Skin epidermis (tissue), 12 donors: Measurements from ENCODE around the gene TNFRSF25.
A peak's percentile ranks its signal among the peaks of the same experiment; 100 is the strongest.
"Not testable (repeated sequence)": the region's sequence is repeated elsewhere in the genome, so short reads cannot be mapped to it uniquely, and the experiment has no call there.

Experiments
- H3K27ac ChIP-seq, 21 experiments: fragments of 200-600 bp; sonication (generic) in 11 of 21; one replicate each; pipeline ENCODE4 v1.5.0; 2020; ENCODE audit warnings: mild to moderate bottlenecking in 3 of 21, inconsistent platforms in 2 of 21, moderate library complexity in 2 of 21
- H3K4me3 ChIP-seq, 7 experiments: fragments of 200-600 bp; sonication (generic) in 2 of 7; one replicate each; pipeline ENCODE4 v1.5.0; 2020; ENCODE audit warnings: inconsistent platforms in 2 of 7, mild to moderate bottlenecking in 2 of 7, moderate library complexity in 1 of 7

The TNFRSF25 gene

DNA sequence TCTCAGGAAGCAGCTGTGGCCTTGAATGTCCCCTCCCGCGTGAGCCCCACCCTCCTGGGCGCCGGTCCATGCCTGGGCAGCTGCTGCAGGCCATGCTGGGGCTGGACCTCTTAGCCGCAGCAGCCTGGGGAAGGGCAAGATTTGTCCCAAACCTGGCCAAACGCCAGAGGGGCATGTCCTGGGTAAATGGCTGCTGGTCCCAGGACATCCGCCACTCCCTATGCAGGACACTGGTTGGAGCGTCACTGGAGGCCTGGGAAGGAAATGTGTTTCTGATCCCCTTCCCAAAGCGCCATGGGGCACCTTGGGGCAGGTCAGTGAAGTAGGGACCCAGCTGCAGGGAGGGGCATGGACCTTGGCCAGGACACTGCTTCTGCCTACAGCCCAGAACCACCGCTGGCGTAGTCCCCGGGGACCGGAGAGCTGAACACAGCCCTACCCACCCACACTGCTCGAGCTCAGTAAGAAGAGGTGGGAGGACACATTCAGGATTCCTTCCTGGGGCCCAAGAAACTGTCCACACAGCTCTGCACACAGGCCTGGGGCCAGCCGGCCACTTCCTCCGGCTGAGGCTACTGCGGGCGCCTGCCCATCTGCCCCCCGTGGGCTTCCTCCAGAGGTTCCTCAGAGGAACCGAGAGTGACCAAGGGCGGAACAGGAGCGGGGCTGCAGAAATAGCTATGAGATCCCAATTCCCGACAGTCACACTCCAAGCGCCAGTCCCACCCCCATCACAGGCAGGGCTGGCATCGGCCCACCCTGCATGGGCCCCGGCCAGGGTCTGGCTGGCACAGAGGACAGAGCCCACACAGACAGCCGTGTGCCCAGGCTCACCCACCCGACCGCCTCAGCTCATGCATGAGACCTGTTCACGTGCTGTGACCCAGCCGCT lies 36.3 kb upstream of the TNFRSF25 start:
- Histone ChIP-seq H3K27ac (peak overlapping the region in 1 of 21 experiments; percentile 28), H3K4me3 (no peak overlapping the region)

DNA sequence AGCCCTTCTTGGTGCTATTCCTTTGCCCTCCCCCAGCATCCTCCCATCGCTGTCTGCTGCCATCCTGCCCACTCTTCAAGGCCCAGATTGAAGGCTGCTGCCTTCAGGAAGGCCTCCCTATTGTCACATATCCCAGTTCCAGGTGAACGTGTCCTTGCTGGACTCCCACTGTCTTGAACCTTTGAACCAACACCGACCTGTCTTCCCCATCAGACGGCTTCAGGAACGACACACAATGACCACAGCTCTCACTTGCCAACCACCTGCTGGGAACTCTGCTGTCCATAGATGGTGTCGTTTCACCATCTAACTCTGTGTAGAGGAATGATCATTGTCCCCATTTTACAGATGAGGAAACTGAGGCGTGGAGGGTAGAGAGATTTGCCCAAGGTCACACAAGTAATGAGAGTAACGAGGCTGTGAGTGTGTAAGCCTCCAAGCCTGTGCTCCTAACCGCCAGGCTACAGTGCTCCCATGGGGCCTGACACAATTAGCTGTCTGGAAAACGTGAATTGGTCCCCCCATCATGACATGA lies 35.4 kb upstream of the TNFRSF25 start:
- Histone ChIP-seq H3K4me3 (no peak overlapping the region), H3K27ac (peak overlapping the region in 1 of 21 experiments; percentile 19)

DNA sequence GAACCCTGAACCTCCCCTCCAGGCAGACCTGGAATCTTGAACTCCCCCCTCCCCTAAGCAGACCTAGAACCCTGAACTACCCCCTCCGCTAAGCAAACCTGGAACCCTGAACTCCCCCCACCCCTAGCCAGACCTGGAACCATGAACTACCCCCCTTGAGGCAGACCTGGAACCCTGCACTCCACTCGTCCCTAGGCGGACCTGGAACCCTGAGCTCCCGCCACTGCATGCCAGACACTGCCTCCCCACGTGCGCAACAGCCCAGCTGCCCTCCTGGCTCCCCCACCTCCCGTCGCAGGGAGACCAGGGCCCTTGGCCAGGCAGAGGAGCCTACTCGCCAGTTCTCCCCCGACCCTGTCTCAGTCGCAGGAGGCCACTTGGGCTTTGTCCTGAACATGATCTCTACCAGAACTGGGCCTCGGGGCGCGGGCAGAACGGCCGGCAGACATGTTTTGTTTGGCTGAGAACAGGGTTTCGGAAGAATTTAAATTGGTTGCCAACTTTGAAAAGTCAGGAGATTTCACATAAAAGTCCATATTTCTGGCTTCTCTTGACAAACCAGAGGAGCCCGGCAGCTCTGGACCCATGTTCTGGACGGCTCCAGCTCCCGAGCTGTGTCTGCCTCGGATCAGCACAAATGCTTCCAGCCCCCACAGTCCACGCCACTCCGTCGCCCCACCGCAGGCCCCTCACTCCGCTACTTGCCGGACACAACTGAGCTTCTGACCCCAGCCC lies 34.7 kb upstream of the TNFRSF25 start:
- peak overlapping the region in 2 of 21 experiments; percentile 19 to 29 for H3K27ac ChIP-seq
- no peak overlapping the region for H3K4me3 ChIP-seq

GRCh38 chr1:6499296-6499695 lies 33.3 kb upstream of the TNFRSF25 start:
- peak overlapping the region in 6 of 21 experiments; percentile 5 to 42 (median 32) for H3K27ac ChIP-seq
- no peak overlapping the region for H3K4me3 ChIP-seq

DNA sequence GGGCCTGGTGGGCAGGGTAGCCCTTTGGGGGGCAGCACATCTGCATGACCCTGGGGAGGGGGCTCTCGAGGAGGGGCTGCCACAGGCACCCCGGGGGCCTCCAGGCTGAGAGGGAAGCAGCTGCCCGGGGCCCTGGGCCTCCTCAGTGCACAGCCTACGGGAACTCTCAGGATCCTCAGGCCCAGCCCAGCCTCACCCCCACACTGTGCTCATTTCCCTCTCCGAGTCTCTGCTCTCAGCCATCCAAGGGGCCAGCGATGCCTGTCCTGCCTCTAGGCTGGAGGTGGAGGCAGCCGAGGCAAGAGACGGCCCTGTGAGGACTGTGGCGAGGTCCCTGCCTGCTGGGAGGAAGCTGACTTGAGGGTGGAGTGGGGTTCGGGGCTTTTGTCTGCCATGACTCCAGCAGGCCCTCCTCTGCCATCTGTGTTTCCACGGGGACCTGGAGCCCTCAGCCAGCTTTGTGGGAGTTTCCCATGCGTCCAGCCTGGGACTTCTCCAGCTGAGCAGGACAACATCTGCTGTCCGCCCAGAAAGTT lies 32.7 kb upstream of the TNFRSF25 start:
- H3K27ac ChIP-seq: peak overlapping the region in 7 of 21 experiments; percentile 4 to 66 (median 30)
- no peak overlapping the region for H3K4me3 ChIP-seq

DNA sequence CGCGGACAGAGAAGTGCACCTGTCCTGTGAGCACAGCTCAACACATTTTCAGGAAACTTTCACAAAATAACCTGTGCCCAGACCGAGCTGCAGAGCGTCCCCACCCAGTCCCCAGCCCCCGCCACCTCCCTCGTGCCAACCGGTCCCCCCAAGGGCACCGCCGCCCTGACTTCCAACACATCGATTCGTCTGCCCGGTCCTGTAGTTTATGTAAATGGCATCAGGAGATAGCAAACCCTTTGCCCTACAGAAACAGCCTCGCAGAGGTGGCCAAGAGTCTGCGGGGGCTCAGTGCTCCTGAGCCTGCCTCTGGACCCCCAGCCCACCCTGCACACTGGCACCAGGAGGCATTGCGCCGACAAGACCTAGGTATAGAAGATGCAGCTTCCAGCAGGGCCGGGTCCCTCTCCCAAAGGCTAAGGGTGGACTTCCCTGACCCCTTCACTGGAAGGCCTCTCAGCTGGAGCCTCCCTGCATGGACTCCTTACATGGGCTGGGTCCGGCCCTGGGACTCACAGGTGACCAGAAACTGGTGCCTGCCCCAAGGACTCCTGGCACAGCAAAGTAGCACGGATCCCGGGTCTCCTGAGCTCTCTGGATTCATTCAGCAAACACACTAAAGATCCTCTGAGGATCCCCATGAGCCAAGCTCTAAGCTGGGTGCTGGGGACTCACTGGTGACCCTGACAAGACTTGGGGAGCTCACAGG lies 32.0 kb upstream of the TNFRSF25 start:
- Histone ChIP-seq H3K27ac (peak overlapping the region in 9 of 21 experiments; percentile 4 to 67 (median 39)), H3K4me3 (peak overlapping the region; percentile 42 to 58 (median 45))

DNA sequence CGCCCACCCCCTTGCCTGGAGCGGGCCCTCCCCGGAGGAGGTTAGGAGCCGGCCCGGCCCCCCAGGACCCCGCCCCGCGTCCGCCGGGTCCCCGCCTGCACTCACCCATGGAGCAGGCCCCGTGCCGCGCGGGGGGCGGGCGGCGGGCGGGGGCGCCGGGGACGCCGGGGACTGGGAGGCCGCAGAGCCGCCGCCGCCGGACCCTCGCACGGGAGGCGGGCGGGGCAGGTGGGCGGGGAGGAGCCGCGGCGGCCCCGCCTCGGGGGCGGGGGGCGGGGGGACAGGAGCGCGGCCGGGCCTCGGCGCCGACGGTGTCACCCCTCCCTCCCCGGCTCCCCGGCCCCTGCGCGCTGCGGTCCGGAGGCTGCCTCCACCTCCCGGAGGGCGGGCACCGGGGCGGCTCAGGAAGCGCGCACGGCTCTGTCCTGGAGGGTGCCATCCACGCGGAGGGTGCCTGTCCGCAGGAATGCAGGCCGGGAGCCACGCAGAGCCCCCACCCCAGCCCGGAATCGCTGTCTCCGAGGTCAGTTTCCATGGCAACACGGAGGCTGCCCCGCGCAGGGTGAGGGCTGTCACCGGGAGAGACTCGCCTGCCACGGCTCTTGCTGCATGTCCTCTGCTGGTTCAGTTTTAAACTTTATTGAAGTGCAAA lies 31.4 kb upstream of the TNFRSF25 start:
- peak overlapping the region; percentile 42 to 58 (median 45) for H3K4me3 ChIP-seq
- peak overlapping the region in 15 of 21 experiments; percentile 9 to 75 (median 57) for H3K27ac ChIP-seq

- H3K27ac ChIP-seq: peak overlapping the region in 15 of 21 experiments; percentile 9 to 75 (median 57)
These were observed 30.9 kb upstream of the TNFRSF25 start for GRCh38 chr1:6496890-6497214.

GRCh38 chr1:6496365-6496721 lies 30.4 kb upstream of the TNFRSF25 start:
- Histone ChIP-seq H3K27ac (peak overlapping the region in 8 of 21 experiments; percentile 7 to 67 (median 42)), H3K4me3 (peak overlapping the region; percentile 36 to 58 (median 45))

More at GRCh38 chr1:6496890-6497214, 30.9 kb upstream of the TNFRSF25 start:
- peak overlapping the region; percentile 36 to 58 (median 45) for H3K4me3 ChIP-seq

DNA sequence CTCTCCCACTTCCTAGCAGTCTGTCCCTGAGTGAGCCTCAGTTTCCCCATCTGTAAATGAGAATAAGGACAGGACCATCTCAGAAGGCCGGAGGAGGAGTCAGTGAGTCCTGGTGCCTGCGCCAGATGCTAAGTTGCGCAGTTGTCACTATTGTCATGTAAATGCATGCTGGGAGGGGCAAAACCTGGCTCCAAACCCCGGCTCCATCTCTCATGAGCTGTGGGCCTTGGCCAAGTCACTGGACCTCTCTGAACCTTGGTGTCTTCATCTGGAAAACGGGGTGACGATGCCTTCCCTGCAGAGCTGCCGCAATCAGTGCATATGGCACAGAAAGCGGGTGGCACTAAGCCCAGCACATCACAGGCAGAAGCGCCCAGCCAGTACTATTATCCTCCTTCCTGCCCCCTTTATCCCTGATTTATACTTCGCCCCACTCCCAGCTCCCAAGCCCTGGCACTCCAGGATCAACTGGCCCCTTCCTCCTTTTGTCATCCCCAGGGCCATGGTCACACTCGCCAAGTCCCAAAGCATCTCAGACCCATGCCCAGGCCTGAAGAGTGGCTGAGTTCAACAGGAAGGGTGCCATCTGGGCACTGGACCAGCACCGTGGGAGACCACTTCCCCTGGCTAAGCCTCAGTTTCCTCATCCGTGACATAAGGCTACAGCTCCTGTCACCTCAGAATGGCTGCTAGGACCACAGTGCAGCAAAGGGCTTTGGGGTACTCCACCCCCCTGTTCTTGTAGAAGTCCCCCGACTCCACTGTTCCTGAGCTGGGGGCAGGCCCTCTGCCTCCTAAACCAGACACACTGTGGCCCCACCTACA lies 29.8 kb upstream of the TNFRSF25 start:
- peak overlapping the region in 4 of 7 experiments; percentile 44 to 58 (median 50) for H3K4me3 ChIP-seq
- peak overlapping the region in 5 of 21 experiments; percentile 1 to 67 (median 38) for H3K27ac ChIP-seq

DNA sequence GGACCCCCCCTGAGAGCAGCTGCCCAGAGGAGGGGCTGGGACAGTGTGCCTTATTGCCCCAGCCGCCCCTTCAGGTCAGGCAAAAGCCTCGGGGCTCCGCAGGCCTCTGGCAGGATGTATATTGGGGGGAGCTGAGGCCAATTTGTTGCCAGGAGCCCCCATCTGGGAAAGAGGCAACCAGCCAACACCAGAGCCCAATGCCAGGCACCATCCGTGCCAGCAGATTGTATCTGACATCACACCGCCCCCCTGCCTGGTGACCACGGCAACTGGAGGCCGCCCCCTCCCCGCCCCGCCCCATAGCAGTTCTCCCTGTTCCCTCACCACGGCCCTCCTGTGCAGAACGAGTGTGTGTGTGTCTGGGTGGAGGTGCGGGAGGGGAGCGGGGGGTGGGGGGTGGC lies 29.1 kb upstream of the TNFRSF25 start:
- H3K4me3 ChIP-seq: no peak overlapping the region
- peak overlapping the region in 2 of 21 experiments; percentile 1 to 28 for H3K27ac ChIP-seq

- H3K4me3 ChIP-seq: no peak overlapping the region
- H3K27ac ChIP-seq: peak overlapping the region in 1 of 21 experiments; percentile 28
These were observed 28.7 kb upstream of the TNFRSF25 start for GRCh38 chr1:6494627-6495026.

GRCh38 chr1:6493834-6494223 lies 27.9 kb upstream of the TNFRSF25 start:
- not testable (repeated sequence) for H3K4me3 ChIP-seq
- peak overlapping the region in 1 of 21 experiments; percentile 10 for H3K27ac ChIP-seq

- Histone ChIP-seq H3K27ac (peak overlapping the region in 18 of 21 experiments; percentile 2 to 98 (median 77)), H3K4me3 (no peak overlapping the region)
These were observed 26.0 kb upstream of the TNFRSF25 start for GRCh38 chr1:6491966-6492365.

DNA sequence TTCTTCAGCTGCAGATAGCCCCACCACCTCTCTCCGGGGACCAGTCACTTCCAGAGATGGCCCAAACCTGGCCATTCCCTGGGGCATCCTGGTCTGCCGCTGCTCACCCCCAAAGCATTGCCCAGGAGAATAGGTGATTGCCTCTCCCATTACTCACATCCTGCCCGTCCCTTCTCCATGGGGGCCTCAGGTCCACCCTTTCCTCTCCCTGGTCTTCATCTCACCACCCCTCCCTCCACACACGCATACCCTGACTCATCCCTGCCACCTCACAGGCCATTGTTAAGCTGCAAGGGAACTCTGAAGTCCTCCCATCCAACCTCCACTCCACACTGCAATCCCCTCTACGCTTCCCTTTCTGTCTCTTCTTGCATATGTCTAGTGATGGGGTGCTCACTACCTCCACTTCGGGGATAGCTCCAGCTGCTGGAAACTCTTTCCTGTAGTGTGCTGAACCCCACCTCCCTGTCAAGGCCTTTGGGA lies 25.5 kb upstream of the TNFRSF25 start, which contains the start of gene PLEKHG5:
TSS of gene PLEKHG5 (minus strand) at position 188 of the 483 bp plus-strand sequence. CDS start 14,096 bp downstream, outside the sequence.
- peak within 1 kb of the TSS; percentile 54 to 98 (median 88) for H3K27ac ChIP-seq
- peak within 1 kb of the TSS; percentile 40 to 62 (median 50) for H3K4me3 ChIP-seq

GRCh38 chr1:6491081-6491449 lies 25.1 kb upstream of the TNFRSF25 start:
- peak overlapping the region; percentile 40 to 62 (median 50) for H3K4me3 ChIP-seq
- H3K27ac ChIP-seq: peak overlapping the region; percentile 54 to 98 (median 88)

- peak overlapping the region; percentile 40 to 62 (median 50) for H3K4me3 ChIP-seq
- peak overlapping the region; percentile 54 to 98 (median 88) for H3K27ac ChIP-seq
These were observed 24.5 kb upstream of the TNFRSF25 start for GRCh38 chr1:6490181-6491080.
